Measurements from ENCODE around the gene FBXW9.
A peak's percentile ranks its signal among the peaks of the same experiment; 100 is the strongest.

Gene FBXW9

DNA sequence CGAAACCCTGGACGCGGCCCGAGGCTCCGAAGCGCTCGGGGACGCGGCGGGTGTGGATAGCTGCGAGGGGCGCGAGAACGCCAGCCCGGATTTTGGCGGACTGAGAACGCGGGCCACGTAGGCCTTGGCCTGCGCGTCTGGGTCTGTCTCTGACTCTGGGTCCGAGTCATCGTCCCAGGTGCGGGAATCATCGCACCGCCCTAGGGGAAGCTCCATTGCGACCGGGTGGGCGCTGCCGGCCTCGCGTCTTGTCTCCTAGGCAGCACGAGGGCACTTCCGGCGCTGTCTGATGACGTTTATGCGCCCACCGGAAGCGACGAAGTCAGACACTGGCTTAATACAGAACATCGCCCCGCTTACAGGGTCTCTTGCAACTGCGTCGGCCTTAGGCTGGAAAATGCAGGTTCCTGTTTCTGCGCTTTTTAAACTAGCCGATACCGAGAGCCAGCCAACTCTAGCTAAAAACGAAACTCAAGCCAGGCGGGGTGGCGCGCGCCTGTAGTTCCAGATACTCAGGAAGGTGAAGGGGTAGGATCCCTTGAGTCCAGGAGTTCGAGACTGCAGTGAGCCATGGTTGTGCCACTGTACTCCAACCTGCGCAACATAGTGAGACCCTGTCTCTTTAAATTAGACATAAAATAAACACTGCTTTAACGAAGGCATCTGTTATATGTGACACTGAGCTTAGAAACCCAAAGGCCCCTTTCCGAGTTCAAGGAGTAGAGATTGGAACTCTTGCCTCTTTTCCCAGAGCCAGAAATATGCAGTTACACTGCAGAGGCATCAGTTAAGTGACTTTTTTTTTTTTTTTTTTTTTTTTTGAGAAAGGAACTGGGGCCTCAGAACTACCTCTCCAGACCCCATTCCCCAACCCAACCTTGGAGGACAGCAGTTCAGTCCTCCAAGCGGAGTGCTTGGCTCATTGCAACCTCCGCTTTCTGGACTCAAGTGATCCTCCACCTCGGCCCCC lies at the start of gene FBXW9:
Gene FBXW9 (minus strand): TSS at position 266 of the 970 bp plus-strand sequence. CDS start 50 bp downstream, at position 216.
- TF ChIP-seq, protein P1, sequence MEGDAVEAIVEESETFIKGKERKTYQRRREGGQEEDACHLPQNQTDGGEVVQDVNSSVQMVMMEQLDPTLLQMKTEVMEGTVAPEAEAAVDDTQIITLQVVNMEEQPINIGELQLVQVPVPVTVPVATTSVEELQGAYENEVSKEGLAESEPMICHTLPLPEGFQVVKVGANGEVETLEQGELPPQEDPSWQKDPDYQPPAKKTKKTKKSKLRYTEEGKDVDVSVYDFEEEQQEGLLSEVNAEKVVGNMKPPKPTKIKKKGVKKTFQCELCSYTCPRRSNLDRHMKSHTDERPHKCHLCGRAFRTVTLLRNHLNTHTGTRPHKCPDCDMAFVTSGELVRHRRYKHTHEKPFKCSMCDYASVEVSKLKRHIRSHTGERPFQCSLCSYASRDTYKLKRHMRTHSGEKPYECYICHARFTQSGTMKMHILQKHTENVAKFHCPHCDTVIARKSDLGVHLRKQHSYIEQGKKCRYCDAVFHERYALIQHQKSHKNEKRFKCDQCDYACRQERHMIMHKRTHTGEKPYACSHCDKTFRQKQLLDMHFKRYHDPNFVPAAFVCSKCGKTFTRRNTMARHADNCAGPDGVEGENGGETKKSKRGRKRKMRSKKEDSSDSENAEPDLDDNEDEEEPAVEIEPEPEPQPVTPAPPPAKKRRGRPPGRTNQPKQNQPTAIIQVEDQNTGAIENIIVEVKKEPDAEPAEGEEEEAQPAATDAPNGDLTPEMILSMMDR (IDR thresholded peaks at IDR 0.05) = no peak
- Histone ChIP-seq H3K9me3 (no peaks in the 10 kb centered on the region), H3K36me3 (peaks cover 18% of the 10 kb centered on the region), H3K4me3 (ENCODE audit: low read depth in 1 of 2, low read length in 1 of 2) (peak within 1 kb of the TSS; percentile 82 to 92), H3K4me1 (ENCODE audit: control insufficient read depth in 1 of 2, insufficient read depth in 1 of 2, low read depth in 1 of 2, low read length in 1 of 2) (peaks cover 13 to 16% of the 10 kb centered on the region in 2 experiments), H3K27ac (peak within 1 kb of the TSS; percentile 89), H3K27me3 (no peaks in the 10 kb centered on the region)

DNA sequence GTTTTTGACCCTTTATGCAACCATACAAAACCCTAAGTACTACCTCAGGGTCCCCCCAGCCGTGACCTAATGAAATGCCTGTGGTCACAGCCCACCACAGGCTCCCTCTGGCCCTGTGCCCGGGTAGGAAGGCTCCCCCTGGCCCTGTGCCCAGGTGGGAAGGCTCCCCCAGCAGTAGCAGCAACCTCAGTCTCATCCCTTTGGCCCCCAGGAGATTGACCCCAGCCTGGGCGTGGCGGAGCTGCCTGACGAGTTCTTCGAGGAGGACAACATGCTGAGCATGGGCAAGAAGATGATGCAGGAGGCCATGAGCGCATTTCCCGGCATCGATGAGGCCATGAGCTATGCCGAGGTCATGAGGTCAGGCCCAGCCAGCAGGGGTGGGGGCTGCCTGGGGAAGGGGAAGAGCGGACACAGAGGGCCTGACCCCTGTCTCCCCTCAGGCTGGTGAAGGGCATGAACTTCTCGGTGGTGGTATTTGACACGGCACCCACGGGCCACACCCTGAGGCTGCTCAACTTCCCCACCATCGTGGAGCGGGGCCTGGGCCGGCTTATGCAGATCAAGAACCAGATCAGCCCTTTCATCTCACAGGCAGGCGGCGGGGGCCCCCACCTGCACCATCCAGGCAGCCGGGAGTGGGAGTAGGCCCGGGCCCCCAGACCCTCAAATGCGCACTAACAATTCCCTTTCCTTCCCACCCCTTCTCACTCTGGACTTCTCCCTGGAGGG lies 48.9 kb upstream of the FBXW9 start:
- TF ChIP-seq, protein P1 (IDR thresholded peaks at IDR 0.05) = no peak
- Histone ChIP-seq H3K4me1 (ENCODE audit: control insufficient read depth in 1 of 2, insufficient read depth in 1 of 2, low read depth in 1 of 2, low read length in 1 of 2) (no peaks in the 10 kb centered on the region), H3K36me3 (peaks cover 45% of the 10 kb centered on the region), H3K27ac (no peak overlapping the region), H3K27me3 (peaks cover 12% of the 10 kb centered on the region), H3K9me3 (no peaks in the 10 kb centered on the region), H3K4me3 (ENCODE audit: low read depth in 1 of 2, low read length in 1 of 2) (no peak overlapping the region)

DNA sequence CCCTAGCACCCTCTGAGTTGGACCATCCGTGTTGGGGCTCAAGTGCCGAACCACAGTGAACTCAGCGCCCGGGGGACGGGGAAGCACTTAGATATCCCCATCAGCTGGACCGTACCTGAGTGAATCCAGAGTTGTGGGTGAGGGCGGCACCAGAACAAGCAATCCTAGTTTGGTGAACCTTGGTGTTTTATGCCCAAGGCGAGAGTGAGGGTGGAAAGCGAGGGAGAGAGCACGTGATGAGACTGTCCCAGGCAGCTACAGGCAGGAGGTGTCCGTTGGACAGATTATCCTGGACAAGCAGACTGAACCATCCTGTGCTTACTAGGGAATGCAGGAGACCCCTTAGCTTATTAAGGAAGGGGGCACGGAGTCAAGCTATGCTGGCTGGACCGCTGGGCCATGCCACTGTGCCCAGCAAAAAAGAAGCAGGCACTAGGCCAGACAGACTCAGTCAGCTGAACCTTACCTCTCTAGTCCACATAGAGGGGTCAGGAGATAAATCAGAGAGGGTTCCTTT lies 41.5 kb upstream of the FBXW9 start:
- H3K36me3 ChIP-seq = peaks cover 6% of the 10 kb centered on the region
- H3K4me1 ChIP-seq (ENCODE audit: control insufficient read depth in 1 of 2, insufficient read depth in 1 of 2, low read depth in 1 of 2, low read length in 1 of 2) = peaks cover 35 to 37% of the 10 kb centered on the region in 2 experiments
- no peaks in the 10 kb centered on the region for H3K9me3 ChIP-seq
- TF ChIP-seq, protein P1 (IDR thresholded peaks at IDR 0.05) = no peak
- no peaks in the 10 kb centered on the region for H3K27me3 ChIP-seq
- H3K4me3 ChIP-seq (ENCODE audit: low read depth in 1 of 2, low read length in 1 of 2) = peak overlapping the region; percentile 85 to 89
- peak overlapping the region; percentile 71 for H3K27ac ChIP-seq

DNA sequence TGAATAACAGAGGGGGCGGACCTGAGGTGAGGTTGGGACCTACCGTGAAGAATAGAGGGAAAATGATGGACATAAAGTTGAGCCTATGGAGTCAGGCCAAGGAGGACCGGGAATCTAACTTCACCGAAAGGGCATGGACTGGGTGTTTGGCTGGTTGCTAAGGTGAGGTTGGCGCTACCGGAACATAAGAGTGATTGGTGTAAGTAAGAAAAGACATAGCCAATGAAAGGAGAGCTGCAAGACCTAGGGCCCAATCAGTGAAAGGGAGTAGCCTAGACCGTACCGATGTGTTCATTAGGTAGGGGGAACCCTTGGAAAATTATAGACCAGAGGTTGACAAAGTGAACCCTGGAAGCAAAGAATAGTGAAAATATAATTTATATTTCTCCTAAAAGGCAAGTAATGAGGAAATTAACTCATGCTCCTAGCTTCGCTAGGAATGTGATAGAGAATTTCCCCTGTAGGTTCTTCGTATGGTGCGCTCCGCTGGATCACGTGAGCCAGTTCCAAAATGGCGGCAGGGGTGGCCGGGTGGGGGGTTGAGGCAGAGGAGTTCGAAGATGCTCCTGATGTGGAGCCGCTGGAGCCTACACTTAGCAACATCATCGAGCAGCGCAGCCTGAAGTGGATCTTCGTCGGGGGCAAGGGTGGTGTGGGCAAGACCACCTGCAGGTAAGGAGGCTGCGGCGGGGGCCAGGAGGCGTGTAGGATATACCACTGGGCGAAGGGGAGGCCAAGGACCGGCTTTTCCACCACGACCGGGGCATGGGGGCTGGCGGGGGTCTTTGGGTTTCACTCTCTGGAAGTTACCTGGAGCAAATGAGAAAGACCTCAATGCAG lies 40.8 kb upstream of the FBXW9 start, which contains the start of gene GET3:
Gene GET3 (plus strand): TSS at position 503 of the 840 bp plus-strand sequence. CDS start 9 bp downstream, at position 512.
- no peaks in the 10 kb centered on the region for H3K27me3 ChIP-seq
- peak within 1 kb of the TSS; percentile 71 for H3K27ac ChIP-seq
- TF ChIP-seq, protein P1 (IDR thresholded peaks at IDR 0.05) = peak; percentile 35
- H3K36me3 ChIP-seq = peaks cover 6% of the 10 kb centered on the region
- peaks cover 42 to 43% of the 10 kb centered on the region in 2 experiments for H3K4me1 ChIP-seq (ENCODE audit: control insufficient read depth in 1 of 2, insufficient read depth in 1 of 2, low read depth in 1 of 2, low read length in 1 of 2)
- no peaks in the 10 kb centered on the region for H3K9me3 ChIP-seq
- peak within 1 kb of the TSS; percentile 85 to 89 for H3K4me3 ChIP-seq (ENCODE audit: low read depth in 1 of 2, low read length in 1 of 2)

All from neutrophil (primary cell).